IPS DF 4.7 (cell line): ENCODE data around the gene SGPP1.
A peak's percentile ranks its signal among the peaks of the same experiment; 100 is the strongest.
"Not testable (repeated sequence)": the region's sequence is repeated elsewhere in the genome, so short reads cannot be mapped to it uniquely, and the experiment has no call there.

Experiments used
- DNase-seq: peaks from one replicate; pipeline ENCODE4 v3.0.0-alpha.2; 2013; ENCODE audit warnings: low spot score; ENCODE audit errors: extremely low read depth

The SGPP1 gene

GRCh38 chr14:63676615-63677014 lies 51.2 kb downstream of the SGPP1 start:
- no peak for DNase-seq

- DNase-seq: no peak
These were observed 53.9 kb downstream of the SGPP1 start for GRCh38 chr14:63673886-63674497.

GRCh38 chr14:63673255-63673654 lies 54.6 kb downstream of the SGPP1 start:
- DNase-seq: no peak

DNA sequence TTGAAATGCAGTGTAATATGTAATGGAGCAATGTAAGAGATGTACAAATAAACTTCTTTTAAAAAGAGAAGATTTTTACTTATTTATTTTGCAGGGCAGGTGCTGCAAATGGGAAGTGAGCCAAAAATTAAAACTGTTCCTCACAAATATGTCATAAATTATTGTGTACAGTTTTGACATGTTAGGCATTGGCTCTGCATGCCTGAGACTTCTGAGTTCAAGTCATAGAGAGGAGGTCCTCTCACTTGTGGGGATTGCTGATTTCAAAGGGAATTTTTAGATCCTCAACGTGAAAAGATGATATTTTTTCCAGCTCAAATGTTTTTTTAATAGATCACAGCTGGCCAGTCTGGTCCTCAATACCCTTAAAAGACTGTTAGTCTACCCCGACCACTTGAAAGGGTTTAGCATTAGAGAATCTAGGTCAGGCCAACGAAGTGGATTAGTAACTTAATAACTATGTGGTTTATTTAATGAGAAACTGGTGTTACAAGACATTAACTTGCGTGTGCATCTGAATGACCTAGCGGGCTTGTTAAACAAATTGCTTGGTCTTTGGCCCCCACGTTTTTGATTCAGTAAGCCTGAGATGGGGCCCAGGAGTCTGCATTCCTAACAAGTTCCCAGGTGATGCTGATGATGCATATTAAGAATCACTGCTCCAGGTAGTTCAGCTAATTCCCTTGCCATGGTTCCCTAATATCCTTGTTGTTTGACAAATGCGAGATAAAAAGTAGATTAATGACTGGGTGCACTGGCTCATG lies 55.3 kb downstream of the SGPP1 start:
- no peak for DNase-seq

DNA sequence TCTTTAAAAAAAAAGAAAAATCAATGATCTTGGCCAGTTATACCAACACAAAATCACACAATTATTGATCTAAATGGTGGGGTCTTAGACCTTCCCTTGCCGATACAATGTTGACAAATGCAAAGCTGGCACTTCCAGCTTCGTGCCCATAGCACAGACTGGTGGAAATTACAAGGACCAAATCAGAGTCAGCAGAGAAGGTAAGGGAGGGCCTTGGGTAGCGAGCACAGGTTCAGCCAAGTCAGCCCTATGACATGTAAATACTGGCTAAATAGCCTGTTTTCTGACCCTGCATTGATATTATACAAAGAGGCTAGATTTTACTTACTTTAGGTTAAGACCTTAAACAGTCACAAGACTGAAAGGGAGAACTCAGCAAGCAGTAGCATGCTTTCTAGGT lies 55.9 kb downstream of the SGPP1 start:
- no peak for DNase-seq

GRCh38 chr14:63670692-63671091 lies 57.2 kb downstream of the SGPP1 start:
- no peak for DNase-seq

GRCh38 chr14:63666335-63666734 lies 61.5 kb downstream of the SGPP1 start:
- DNase-seq: no peak

GRCh38 chr14:63663428-63664341 lies 64.2 kb downstream of the SGPP1 start:
- no peak for DNase-seq

DNA sequence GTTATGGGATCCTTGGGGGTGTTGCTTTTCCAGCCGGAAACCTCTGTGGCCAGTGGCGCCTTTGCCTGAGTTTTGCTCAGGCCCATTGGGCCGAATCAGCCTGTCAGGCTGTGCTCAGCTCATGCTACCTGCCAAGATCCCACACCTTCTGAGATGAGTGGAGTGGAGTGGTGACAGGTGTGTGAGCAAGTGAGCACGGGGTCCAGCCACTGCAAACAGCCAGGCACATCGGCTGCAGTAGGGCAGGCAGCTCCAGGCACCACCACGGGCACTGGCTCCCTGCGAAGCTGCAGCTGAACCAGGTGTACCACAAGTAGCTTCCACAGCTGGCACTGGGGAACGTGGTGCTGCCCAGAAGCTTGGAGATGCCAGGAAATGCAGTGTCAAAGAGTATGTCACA lies 65.1 kb downstream of the SGPP1 start:
- no peak for DNase-seq

- not testable (repeated sequence) for DNase-seq
These were observed 66.0 kb downstream of the SGPP1 start for GRCh38 chr14:63661881-63662280.

DNA sequence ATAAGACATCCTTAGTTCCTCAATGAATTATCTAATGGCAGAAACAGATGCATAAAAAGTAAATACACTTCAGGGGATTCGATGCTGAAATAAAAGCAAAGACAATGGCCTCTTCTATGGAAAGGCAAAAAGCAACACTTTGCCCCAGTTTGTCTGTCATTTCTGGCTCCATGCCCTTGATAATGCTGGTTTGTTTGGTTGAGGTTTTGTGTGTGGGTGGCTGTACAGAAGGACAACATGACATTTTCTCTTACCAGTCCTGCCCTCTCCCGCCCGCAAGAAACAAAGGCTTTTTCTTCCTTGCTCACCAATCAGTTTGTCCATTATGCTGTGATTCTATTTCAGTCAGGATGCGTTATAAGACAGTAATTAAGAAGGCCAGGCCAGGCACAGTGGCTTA lies 68.1 kb downstream of the SGPP1 start:
- DNase-seq: no peak

GRCh38 chr14:63656194-63656593 lies 71.7 kb downstream of the SGPP1 start:
- DNase-seq: no peak

DNA sequence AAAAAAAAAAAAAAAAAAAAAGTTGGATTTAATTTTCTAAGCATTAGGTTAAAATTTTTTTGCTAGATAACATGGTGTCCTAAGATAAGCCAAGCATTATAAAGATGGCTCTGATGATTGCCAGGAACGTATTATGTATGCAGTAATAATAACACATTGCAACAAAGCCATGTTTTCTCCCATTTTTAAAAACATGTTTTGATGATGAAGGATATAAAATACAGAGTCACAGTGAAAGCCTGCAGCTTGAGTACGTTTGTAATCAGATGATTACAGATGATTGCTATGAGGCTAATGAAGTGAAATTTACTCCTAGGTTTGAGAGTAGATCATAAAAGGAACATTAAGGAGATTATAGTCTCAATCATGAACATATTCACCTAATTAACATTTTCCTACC lies 72.9 kb downstream of the SGPP1 start:
- DNase-seq: no peak

GRCh38 chr14:63654346-63654745 lies 73.5 kb downstream of the SGPP1 start:
- no peak for DNase-seq

DNA sequence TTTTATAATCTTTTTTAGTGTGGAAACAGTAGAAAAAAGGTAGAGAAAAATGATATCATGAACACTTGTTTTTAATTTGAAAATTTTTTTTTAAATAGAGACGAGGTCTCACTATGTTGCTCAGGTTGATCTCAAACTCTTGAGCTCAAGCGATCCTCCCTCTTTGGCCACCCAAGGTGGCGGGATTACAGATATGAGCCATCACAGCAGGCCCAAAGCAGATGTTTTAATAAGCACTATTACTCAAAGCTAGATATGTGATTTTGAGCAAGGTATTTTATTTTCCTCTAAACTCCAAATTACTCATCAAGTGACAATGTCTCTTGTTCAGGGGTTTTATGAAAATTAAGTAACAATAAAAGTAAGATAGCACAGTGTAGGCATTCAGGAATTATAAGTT lies 75.5 kb downstream of the SGPP1 start:
- DNase-seq: no peak

DNA sequence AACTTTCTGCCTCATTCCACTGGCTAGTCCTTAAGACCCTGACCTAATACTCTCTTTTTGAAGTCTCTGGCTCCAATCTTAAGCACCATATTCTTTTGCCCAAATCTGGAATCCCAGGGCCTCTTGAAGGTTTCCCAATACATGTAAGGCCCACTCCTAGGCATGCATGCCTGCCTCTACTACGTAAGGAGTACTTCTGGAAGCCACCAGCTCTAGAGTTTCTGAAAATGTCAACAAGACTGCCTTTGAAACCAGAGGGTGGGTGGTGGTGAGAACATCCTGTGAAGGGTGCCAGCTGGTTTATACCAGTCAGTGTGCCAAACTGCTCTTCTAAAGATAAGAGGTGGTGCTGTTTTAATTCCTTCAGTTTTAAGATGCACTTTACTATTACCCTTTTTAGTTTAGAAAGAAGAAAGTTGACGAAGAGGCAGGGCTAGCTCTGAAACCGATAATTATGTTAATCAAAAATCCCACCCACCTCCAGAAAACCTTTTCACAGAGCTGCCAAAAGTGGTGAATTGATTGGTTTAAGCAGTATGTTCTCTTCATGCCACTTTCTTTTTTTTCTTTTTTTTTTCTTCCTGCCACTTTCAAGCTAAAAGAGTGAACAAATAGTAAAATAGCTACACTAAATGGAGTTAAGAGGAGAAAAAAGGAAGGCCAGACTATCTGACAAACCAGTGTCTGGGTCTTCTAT lies 77.5 kb downstream of the SGPP1 start:
- no peak for DNase-seq

DNA sequence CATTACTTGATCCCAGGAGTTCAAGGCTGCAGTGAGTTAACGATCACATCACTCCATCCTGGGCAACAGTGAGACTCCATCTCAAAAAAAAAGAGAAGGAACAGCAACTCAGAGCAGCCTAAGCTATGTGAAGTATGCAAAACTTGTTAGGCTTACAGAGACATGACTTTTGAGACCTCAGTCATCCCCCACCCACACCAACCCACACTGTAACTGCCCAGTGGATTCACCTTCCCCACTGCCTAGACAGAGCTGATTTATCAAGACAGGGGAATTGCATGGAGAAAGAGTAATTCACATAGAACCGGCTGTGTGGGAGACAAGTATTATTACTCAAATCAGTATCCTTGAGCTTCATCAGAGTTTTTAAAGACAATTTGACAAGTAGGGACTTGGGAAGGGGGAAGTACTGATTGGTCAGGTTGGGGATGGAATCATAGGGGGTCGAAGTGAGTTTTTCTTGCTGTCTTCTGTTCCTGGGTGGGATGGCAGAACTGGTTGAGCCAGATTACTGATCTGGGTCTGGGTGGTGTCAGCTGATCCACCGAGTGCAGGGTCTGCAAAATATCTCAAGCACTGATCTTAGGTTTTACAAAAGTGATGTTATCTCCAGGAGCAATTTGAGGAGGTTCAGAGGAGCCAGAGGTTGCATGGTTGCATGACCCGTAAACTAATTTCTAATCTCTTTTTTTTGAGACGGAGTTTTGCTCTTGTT lies 80.0 kb downstream of the SGPP1 start:
- DNase-seq: no peak

GRCh38 chr14:63644741-63645140 lies 83.1 kb downstream of the SGPP1 start:
- no peak for DNase-seq

DNA sequence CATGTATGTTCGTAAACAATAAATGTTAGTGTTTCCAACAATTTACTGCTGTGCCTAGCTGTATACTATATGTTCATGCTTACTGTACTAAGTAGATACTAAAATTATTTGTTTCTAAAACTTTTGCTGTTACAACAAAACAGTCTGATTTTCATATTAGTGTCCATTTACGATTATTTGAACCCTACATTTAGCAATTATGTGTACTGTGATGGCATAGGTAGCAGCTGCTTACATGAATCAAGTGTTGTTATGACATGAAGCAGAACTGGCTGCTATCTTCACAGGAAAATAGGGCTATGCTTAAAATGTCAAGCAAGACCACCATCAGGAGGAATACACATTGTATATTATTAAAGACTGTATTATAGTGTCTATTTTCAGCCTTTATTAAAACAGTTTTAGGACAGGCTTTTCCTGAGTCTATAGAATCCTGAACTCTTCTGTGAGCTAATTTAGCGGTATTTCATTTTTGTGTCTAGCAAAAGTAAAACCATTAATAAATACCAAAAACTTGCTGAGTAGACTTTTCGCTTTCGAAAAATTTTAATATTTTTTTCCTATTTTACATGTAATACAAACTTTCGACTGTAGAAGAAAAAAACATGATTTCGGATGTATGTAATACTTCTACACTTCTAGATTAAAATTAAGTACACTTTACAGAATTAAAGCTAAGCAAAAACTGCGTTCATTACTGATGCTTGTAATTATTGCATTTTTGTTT lies 85.0 kb downstream of the SGPP1 start:
- no peak for DNase-seq

- DNase-seq: peak; percentile 71
These were observed 85.6 kb downstream of the SGPP1 start for GRCh38 chr14:63642229-63642611.
